NT2/D1 (cell line): ENCODE measurements around the gene LRP6.
"Not testable (repeated sequence)": the region's sequence is repeated elsewhere in the genome, so short reads cannot be mapped to it uniquely, and the experiment has no call there.

ENCODE experiments used
- SUZ12 ChIP-seq: IDR thresholded peaks from 2 replicates; pipeline ENCODE4 v1.6.1; 2011; ENCODE audit not compliant: insufficient read length, insufficient read depth; ENCODE audit errors: extremely low read depth
- YY1 ChIP-seq: IDR thresholded peaks from 2 replicates; pipeline ENCODE4 v1.6.1; 2011; ENCODE audit not compliant: insufficient read length, insufficient read depth

GRCh38 chr12:12256291-12256757 is 10.5 kb downstream of the LRP6 start:
- not testable (repeated sequence) for TF ChIP-seq SUZ12, YY1
